Measurements from ENCODE around the gene NPHP4. TPM values are rescaled to one million over a fixed set of nuclear protein-coding genes. Genes with fewer than 3 reads are reported as not detected.

NPHP4 gene
- total RNA-seq, 2 donors from 2014 or later: 27.6 to 58.5 TPM

DNA sequence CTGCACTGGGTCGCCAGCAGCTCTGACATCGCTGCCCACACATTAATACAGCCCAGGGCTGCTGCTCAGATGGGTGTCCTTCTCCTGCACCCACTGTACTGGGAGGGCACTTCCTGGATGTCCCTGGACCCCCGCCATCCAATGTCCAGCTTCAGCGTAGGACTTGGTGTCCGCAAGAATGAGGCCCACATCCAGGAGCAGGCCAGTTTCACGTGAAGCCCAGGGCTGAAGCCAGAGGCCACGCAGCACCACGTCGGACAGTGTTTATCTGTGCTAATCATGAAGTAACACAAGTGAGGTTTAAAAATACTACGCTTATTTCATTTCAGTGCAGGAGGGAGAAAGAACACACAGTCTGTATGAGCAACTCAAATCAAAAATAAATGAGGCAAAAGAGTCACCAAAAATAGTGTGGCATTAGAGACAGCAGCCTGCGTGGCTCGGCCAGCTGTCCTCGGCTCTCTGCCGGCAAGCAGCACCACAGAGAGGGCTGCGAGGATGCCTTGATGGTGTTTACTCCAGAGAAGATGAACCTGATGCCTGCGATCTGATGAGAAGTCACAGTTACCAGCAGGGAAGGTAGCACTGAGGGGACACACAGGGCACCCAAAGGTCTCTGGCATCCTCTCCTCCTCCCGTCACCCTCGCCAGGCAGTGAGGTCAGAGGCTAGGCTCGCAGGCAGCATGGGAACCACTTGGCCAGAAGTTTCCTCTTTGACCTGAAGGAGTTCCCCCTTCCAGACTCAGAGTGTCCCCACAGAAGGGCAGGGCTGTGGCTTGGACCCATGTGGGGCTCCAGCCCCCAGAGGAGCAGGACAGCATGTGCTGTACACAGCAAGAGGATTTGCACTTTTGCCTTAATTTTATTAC is 22.1 kb upstream of the NPHP4 start:
- Mint-ChIP-seq H3K4me3 (no peak overlapping the region), H3K36me3 (no peaks in the 10 kb centered on the region), H3K9me3 (no peaks in the 10 kb centered on the region), H3K27me3 (no peaks in the 10 kb centered on the region), H3K4me1 (ENCODE audit: low read depth in 2 of 2) (peaks cover 32 to 34% of the 10 kb centered on the region in 2 donors), H3K27ac (peak overlapping the region; percentile 62 to 73)
- no peak for ATAC-seq
- DNase-seq (ENCODE audit: low spot score): no peak

DNA sequence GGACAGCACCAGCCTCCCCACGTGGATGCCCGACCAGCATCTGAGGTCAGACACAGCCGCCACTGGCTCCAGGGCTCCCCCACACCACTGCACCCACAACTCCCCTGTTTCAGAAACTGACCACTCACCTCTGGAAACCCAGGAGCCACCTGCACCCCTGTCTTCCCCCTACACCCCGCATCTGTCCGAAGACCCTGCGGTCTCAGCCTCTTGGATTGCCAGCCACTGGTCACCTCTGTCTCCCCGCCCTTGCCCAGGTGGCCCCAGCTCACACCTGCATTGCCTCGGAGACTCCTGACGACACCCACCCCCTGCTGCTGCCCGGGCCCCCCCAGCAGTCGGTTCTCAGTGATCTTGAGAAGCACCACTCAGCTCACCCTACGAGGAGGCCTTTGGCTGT is 21.3 kb upstream of the NPHP4 start:
- Mint-ChIP-seq H3K36me3 (no peaks in the 10 kb centered on the region), H3K9me3 (no peaks in the 10 kb centered on the region), H3K27me3 (no peaks in the 10 kb centered on the region), H3K4me3 (no peak overlapping the region), H3K27ac (peak overlapping the region; percentile 62 to 73), H3K4me1 (ENCODE audit: low read depth in 2 of 2) (peaks cover 33 to 34% of the 10 kb centered on the region in 2 donors)
- DNase-seq (ENCODE audit: low spot score): no peak
- no peak for ATAC-seq

DNA sequence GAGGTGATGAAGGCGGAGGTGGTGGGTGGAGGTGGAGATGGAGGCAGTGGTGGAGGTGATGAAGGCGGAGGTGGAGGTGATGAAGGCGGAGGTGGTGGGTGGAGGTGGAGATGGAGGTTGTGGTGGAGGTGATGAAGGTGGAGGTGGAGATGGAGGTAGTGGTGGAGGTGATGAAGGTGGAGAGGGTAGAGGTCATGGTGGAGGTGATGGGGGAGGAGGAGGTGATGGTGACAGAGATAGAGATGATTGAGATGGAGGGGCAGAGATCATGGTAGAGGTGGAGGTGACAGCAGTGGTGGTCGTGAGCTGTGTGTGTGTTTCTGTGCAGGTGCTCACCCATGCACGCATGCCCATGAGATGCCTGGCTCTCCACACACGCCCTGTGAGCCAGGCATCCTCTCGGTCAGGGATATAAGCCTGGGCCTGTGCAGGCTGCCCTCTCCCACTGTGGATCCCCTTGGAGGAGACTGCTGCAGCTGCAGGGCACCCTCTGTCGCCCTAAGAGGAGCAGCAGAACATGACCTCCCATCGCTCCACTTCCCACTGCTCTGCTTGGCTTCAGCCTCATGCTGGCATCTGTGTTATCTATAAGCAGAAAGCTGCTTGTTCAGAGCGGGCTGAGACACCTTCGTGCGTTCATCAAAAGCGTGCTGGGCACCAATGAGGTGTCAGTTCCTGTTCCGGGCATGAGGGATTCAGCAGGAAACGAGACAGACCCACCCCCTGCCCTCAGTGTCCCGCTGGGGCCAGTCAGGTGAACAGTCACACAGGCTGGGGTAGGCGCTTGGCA is 20.5 kb upstream of the NPHP4 start:
- peaks cover 33 to 34% of the 10 kb centered on the region in 2 donors for H3K4me1 Mint-ChIP-seq (ENCODE audit: low read depth in 2 of 2)
- ATAC-seq (peak; percentile 64 to 79), DNase-seq (ENCODE audit: low spot score) (no peak)
- H3K36me3 Mint-ChIP-seq: no peaks in the 10 kb centered on the region
- peak overlapping the region; percentile 35 for H3K4me3 Mint-ChIP-seq
- H3K27ac Mint-ChIP-seq: peak overlapping the region; percentile 73 to 84
- no peaks in the 10 kb centered on the region for H3K27me3 Mint-ChIP-seq
- H3K9me3 Mint-ChIP-seq: no peaks in the 10 kb centered on the region

DNA sequence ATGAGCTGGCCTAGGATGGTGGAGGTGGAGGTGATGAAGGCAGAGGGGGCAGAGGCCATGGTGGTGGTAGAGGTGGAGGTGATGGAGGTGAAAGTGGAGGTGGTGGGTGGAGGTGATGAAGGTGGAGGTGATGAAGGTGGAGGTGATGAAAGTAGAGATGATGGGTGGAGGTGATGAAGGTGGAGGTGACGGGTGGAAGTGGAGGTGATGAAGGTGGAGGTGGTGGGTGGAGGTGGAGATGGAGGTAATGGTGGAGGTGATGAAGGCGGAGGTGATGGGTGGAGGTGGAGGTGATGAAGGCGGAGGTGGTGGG is 19.7 kb upstream of the NPHP4 start:
- H3K27ac Mint-ChIP-seq: peak overlapping the region; percentile 58 to 86

DNA sequence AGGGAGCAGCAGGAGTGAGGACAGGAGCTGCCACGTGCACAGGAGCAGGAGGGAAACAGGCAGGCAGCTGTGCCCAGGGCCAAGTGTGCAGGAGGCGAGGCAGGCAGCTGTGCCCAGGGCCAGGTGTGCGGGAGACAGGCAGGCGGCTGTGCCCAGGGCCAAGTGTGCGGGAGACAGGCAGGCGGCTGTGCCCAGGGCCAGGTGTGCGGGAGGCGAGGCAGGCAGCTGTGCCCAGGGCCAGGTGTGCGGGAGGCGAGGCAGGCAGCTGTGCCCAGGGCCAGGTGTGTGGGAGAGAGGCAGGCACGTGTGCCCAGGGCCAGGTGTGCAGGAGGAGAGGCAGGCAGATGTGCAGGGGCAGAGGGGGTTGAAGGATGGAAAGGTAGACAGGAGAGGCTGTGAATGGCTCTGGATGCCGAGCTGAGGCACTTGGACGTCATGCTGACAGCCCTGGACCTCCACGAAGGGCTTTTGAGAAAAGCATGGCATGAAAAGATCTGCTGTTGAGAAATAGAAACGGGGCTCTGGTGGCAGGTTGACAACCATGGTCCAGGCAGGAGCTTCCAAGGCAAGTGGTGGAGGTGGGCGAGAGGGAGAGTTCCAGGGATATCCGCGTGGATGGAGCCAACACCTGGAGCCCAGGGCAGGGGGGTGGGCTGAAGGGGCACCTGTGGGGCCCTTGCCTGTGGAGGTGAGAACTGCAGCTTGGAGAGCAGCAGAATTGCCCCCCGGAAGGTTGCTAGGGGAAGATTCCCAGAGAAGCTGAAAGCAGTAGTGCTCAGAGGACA is 19.1 kb upstream of the NPHP4 start:
- ATAC-seq (no peak), DNase-seq (ENCODE audit: low spot score) (no peak)
- Mint-ChIP-seq H3K27me3 (no peaks in the 10 kb centered on the region), H3K9me3 (no peaks in the 10 kb centered on the region), H3K4me1 (ENCODE audit: low read depth in 2 of 2) (peaks cover 27 to 37% of the 10 kb centered on the region in 2 donors), H3K27ac (peak overlapping the region; percentile 58 to 86), H3K4me3 (peak overlapping the region; percentile 51), H3K36me3 (no peaks in the 10 kb centered on the region)

More for the DNA sequence above, 19.7 kb upstream of the NPHP4 start:
- Mint-ChIP-seq H3K36me3 (no peaks in the 10 kb centered on the region), H3K9me3 (no peaks in the 10 kb centered on the region), H3K27me3 (no peaks in the 10 kb centered on the region), H3K4me3 (peak overlapping the region; percentile 17), H3K4me1 (ENCODE audit: low read depth in 2 of 2) (peaks cover 32 to 33% of the 10 kb centered on the region in 2 donors)
- ATAC-seq (no peak), DNase-seq (ENCODE audit: low spot score) (no peak)

DNA sequence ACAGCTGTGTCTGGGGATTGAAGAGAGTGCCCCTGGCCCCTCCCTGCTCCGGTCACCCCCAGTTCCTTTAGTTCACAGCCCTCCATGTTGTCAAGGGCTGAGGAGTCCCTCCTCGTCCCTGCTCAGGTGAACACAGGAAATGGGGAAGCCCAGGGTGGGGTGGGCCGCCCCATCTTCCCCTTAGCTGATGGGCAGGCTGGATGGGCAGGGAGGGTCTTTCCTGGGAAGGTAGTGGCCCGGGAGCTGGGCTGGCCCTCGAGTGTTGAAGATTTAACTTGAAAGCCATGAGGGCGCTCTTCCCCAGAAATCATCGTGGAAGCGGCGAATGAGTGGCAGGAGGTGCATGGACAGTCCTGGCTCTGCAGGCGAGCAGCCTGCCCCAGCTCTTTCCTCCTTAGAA is 18.3 kb upstream of the NPHP4 start:
- Mint-ChIP-seq H3K27me3 (no peaks in the 10 kb centered on the region), H3K9me3 (no peaks in the 10 kb centered on the region), H3K36me3 (no peaks in the 10 kb centered on the region), H3K27ac (peak overlapping the region; percentile 58 to 86), H3K4me3 (peak overlapping the region; percentile 51), H3K4me1 (ENCODE audit: low read depth in 2 of 2) (peaks cover 26 to 37% of the 10 kb centered on the region in 2 donors)
- DNase-seq (ENCODE audit: low spot score) (no peak), ATAC-seq (no peak)

DNA sequence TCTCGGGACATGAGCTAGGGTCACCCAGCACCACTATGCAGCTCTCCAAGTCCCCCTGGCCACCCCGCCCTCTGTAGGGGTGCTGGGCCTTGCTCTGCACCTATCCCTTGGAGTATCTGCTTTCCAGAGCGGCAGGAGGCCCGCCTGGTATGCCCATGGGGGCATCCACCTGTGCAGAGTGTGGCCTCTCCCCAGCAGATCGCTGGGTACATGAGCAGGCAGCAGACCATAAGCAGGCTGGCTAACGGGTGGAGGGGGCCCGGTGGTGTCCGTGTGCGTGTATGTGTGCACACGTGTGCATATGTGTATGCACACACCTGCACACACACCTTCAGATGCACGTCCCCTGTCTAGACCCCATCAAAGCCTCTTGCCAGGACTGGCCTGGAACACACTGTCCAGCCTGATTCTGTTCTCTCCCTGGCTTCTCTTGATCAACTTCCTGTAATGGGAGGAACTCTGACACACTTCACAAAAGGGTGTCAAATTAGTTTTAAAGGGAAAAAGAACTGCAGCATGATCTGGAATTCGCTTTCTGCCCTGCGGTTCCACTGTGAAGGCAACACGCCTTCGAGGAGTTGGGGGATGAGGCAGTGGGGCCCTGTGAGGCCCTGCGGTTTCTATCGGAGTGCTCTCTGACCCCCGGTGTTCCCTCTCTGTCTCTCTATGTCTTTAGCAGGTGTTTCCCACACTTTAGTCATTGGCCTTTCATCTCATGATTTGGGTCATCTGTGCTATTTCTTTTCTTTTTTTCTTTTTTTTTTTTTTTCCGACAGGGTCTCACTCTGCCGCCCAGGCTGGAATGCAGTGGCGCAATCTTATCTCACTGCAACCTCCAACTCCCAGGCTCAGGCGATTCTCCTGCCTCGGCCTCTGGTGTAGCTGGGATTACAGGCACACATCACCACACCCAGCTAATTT is 17.2 kb upstream of the NPHP4 start:
- Mint-ChIP-seq H3K27me3 (no peaks in the 10 kb centered on the region), H3K27ac (peak overlapping the region in 1 of 2 donors; percentile 86), H3K4me3 (peak overlapping the region; percentile 39), H3K9me3 (no peaks in the 10 kb centered on the region), H3K4me1 (ENCODE audit: low read depth in 2 of 2) (peaks cover 28 to 38% of the 10 kb centered on the region in 2 donors), H3K36me3 (no peaks in the 10 kb centered on the region)
- no peak for DNase-seq (ENCODE audit: low spot score)
- no peak for ATAC-seq

DNA sequence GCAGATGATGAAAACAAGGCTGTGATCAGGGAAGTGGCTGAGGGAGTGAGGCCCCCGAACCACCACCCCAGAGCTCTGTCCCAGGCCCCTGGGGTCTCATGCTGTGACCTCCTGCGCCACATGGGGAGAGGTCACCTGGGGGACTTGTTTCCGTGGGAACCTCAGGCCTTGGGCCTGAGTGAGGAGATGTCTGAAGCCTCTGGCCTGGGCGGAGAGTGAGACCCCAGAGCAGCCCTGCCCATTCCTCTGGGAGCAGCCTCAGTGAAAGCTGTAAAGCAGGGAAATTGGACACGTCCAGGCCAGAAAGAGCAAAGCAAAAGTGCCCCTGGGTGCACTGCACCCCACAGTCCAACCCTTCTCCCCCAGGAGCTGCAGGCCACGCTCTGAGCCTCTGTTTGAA is 16.5 kb upstream of the NPHP4 start:
- ATAC-seq: no peak
- no peak for DNase-seq (ENCODE audit: low spot score)
- Mint-ChIP-seq H3K4me3 (no peak overlapping the region), H3K4me1 (ENCODE audit: low read depth in 2 of 2) (peaks cover 29 to 38% of the 10 kb centered on the region in 2 donors), H3K27me3 (no peaks in the 10 kb centered on the region), H3K9me3 (no peaks in the 10 kb centered on the region), H3K36me3 (no peaks in the 10 kb centered on the region), H3K27ac (peak overlapping the region in 1 of 2 donors; percentile 69)

DNA sequence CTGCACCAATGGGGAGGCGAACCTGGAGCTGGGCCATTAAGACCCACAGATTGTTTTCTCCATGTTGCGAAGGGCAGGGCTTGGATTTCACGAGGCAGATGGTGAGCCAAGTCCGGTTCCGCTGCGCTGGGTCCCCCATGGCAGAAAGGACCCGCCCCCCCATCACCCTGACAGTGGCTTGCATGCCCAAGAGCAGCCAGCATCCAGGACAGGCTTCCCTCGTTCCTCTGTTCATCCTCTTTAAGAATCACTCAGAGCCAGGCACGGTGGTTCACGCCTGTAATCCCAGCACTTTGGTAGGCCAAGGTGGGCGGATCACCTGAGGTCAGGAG is 15.8 kb upstream of the NPHP4 start:
- Mint-ChIP-seq H3K36me3 (no peaks in the 10 kb centered on the region), H3K27ac (peak overlapping the region in 1 of 2 donors; percentile 69), H3K9me3 (no peaks in the 10 kb centered on the region), H3K4me1 (ENCODE audit: low read depth in 2 of 2) (peaks cover 30 to 41% of the 10 kb centered on the region in 2 donors), H3K27me3 (no peaks in the 10 kb centered on the region), H3K4me3 (no peak overlapping the region)
- no peak for ATAC-seq
- DNase-seq (ENCODE audit: low spot score): no peak

DNA sequence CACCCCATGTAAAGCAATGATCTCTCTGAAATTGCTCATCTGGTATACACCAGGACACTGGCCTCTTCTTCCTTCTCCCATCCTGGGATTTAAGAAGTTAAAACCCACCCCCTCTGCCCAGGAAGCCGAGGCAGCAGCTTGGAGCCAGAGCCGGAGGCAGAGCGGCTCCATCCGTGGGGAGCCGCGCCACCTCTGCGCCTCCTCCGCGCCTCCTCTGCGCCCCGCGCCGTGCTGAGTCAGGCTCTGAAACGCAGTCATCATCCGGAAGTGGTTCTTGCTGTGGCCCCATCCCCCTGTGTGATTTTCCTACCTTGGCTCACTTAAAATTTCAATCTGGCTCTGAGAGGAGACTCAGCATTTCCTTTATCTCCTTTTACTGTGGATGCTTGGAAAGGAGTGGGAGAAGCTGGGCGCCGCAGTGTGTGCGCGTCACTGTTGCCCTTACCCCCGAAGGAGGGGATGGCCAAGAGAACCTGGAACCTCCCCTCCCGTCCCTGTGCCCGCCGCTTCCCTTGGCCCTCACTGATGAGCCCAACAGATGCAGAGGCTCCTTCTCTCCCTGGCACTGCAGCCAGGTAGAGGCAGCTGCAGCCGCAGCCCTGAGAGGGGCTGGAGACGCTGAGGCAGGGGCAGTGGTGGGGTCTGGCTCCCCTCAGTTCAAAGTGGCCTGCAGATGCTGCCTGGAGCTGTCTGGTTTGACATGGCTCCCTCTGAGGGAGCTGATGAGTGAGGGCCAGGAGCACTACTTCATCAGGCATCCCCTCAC is 15.3 kb upstream of the NPHP4 start:
- H3K4me3 Mint-ChIP-seq: peak overlapping the region; percentile 58
- DNase-seq (ENCODE audit: low spot score) (no peak), ATAC-seq (peak in 1 of 2 donors; percentile 85)
- peak overlapping the region in 1 of 2 donors; percentile 69 for H3K27ac Mint-ChIP-seq
- no peaks in the 10 kb centered on the region for H3K27me3 Mint-ChIP-seq
- H3K9me3 Mint-ChIP-seq: no peaks in the 10 kb centered on the region
- H3K36me3 Mint-ChIP-seq: no peaks in the 10 kb centered on the region
- peaks cover 27 to 36% of the 10 kb centered on the region in 2 donors for H3K4me1 Mint-ChIP-seq (ENCODE audit: low read depth in 2 of 2)

DNA sequence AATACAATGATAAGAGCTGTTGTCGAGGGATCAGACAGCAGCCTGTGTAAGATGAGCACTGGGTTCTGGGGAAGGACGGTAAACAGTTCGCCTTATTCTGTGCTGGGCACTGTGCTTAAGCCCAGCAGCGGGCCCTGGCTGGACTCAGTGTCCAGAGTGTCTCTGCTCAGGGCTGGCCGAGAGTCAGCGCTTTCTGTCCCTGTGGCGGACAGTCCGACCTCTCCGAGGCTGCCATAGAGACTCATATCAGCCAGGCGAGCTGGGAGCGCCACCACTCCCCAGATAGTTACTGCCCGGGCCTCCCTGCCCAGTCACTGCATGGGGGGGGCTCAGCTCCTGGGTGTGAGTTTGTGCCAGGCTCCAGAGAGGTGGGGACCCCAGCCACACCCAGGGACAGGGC is 14.7 kb upstream of the NPHP4 start:
- Mint-ChIP-seq H3K27ac (peak overlapping the region in 1 of 2 donors; percentile 69), H3K4me3 (peak overlapping the region; percentile 58), H3K36me3 (no peaks in the 10 kb centered on the region), H3K9me3 (no peaks in the 10 kb centered on the region), H3K4me1 (ENCODE audit: low read depth in 2 of 2) (peaks cover 25 to 36% of the 10 kb centered on the region in 2 donors), H3K27me3 (no peaks in the 10 kb centered on the region)
- DNase-seq (ENCODE audit: low spot score) (no peak), ATAC-seq (peak in 1 of 2 donors; percentile 22)

DNA sequence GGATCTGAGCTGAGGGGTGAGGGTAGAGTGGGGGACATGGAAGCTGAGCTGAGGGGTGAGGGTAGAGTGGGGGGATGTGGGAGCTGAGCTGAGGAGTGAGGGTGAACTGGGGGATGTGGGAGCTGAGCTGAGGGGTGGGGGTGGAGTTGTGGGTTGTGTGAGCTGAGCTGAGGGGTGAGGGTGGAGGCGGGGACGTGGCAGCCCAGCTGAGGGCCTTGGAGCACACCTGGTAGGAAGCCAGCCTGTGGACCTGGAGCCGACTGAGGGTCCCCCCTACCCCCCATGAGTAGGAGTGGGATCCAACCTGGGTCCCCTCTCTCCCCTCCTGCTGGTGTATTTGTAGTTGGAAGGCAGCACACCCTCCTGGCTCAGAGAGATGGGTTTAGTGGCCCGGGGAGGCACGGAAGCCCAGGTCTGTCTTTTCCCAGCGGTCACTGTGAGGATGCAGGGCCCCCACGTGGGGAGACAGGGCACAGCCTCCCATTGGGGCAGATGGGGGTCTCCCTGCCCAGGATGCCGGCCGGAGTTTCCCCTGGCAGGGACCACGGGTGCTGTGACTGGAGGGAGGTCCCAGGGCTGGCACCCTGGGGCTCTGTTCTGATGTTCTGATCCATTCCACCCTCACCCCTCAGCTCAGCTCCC is 13.2 kb upstream of the NPHP4 start:
- H3K4me3 Mint-ChIP-seq: peak overlapping the region; percentile 30
- ATAC-seq (no peak), DNase-seq (ENCODE audit: low spot score) (no peak)
- H3K27ac Mint-ChIP-seq: no peak overlapping the region
- peaks cover 16 to 32% of the 10 kb centered on the region in 2 donors for H3K4me1 Mint-ChIP-seq (ENCODE audit: low read depth in 2 of 2)
- H3K27me3 Mint-ChIP-seq: no peaks in the 10 kb centered on the region
- no peaks in the 10 kb centered on the region for H3K9me3 Mint-ChIP-seq
- no peaks in the 10 kb centered on the region for H3K36me3 Mint-ChIP-seq
